HUES6 (cell line): ENCODE data around the gene PDE6A.

Experiments used
- H3K27ac ChIP-seq: 2 replicates; pipeline ENCODE4 v1.7.0; 2013; ENCODE audit warnings: low read depth, mild to moderate bottlenecking, low read length, inconsistent platforms
- H3K27me3 ChIP-seq: 2 replicates; pipeline ENCODE4 v1.6.1; 2013; ENCODE audit warnings: low read length; ENCODE audit not compliant: control insufficient read depth, insufficient read depth
- H3K36me3 ChIP-seq: 2 replicates; pipeline ENCODE4 v1.6.1; 2013; ENCODE audit warnings: low read length; ENCODE audit not compliant: control insufficient read depth, insufficient read depth
- H3K4me1 ChIP-seq: 2 replicates; pipeline ENCODE4 v1.6.1; 2013; ENCODE audit warnings: low read length; ENCODE audit not compliant: control insufficient read depth, insufficient read depth
- H3K4me3 ChIP-seq: 2 replicates; pipeline ENCODE4 v1.5.1; 2013; ENCODE audit warnings: low read depth, low read length
- H3K9ac ChIP-seq: one replicate; pipeline ENCODE4 v1.6.1; 2013; ENCODE audit warnings: mild to moderate bottlenecking, low read length
- H3K9me3 ChIP-seq: 2 replicates; pipeline ENCODE4 v1.6.1; 2013; ENCODE audit warnings: low read depth, low read length; ENCODE audit not compliant: control insufficient read depth, insufficient read depth

The PDE6A gene

GRCh38 chr5:149834246-149834855 lies 110.2 kb downstream of the PDE6A start:
- Histone ChIP-seq H3K4me3 (no peak overlapping the region), H3K9me3 (no peaks in the 10 kb centered on the region), H3K4me1 (no peaks in the 10 kb centered on the region), H3K27me3 (no peaks in the 10 kb centered on the region), H3K9ac (no peak overlapping the region), H3K36me3 (peaks cover 27% of the 10 kb centered on the region; the same call in 1 of the 2 replicates), H3K27ac (no peak overlapping the region)

GRCh38 chr5:149833116-149833827 lies 111.3 kb downstream of the PDE6A start:
- no peak overlapping the region for H3K4me3 ChIP-seq
- no peaks in the 10 kb centered on the region for H3K9me3 ChIP-seq
- H3K27me3 ChIP-seq, result no peaks in the 10 kb centered on the region
- H3K36me3 ChIP-seq, result peaks cover 24% of the 10 kb centered on the region; the same call in 1 of the 2 replicates
- no peak overlapping the region for H3K9ac ChIP-seq
- no peak overlapping the region for H3K27ac ChIP-seq
- H3K4me1 ChIP-seq, result no peaks in the 10 kb centered on the region; the same call in 1 of the 2 replicates

GRCh38 chr5:149832636-149833035 lies 112.0 kb downstream of the PDE6A start:
- H3K4me1 ChIP-seq, result no peaks in the 10 kb centered on the region; the same call in 1 of the 2 replicates
- H3K36me3 ChIP-seq, result peaks cover 24% of the 10 kb centered on the region; the same call in 1 of the 2 replicates
- no peaks in the 10 kb centered on the region for H3K9me3 ChIP-seq
- H3K9ac ChIP-seq, result no peak overlapping the region
- no peak overlapping the region for H3K27ac ChIP-seq
- no peak overlapping the region for H3K4me3 ChIP-seq
- no peaks in the 10 kb centered on the region for H3K27me3 ChIP-seq

- H3K9ac ChIP-seq, result no peak overlapping the region
- H3K36me3 ChIP-seq, result peaks cover 25% of the 10 kb centered on the region
- H3K27ac ChIP-seq, result no peak overlapping the region
- no peaks in the 10 kb centered on the region for H3K27me3 ChIP-seq
- no peaks in the 10 kb centered on the region for H3K9me3 ChIP-seq
- H3K4me3 ChIP-seq, result no peak overlapping the region
- no peaks in the 10 kb centered on the region; the same call in 1 of the 2 replicates for H3K4me1 ChIP-seq
Observed at GRCh38 chr5:149831492-149831891, 113.1 kb downstream of the PDE6A start.

- Histone ChIP-seq H3K4me3 (no peak overlapping the region), H3K9me3 (no peaks in the 10 kb centered on the region), H3K36me3 (peaks cover 22% of the 10 kb centered on the region), H3K4me1 (no peaks in the 10 kb centered on the region; the same call in 1 of the 2 replicates), H3K27me3 (no peaks in the 10 kb centered on the region), H3K27ac (no peak overlapping the region), H3K9ac (no peak overlapping the region)
Observed at GRCh38 chr5:149830579-149830978, 114.0 kb downstream of the PDE6A start.

- no peaks in the 10 kb centered on the region; the same call in 1 of the 2 replicates for H3K4me1 ChIP-seq
- H3K4me3 ChIP-seq, result no peak overlapping the region
- peaks cover 16% of the 10 kb centered on the region for H3K36me3 ChIP-seq
- no peaks in the 10 kb centered on the region for H3K27me3 ChIP-seq
- no peaks in the 10 kb centered on the region for H3K9me3 ChIP-seq
- no peak overlapping the region for H3K9ac ChIP-seq
- no peak overlapping the region for H3K27ac ChIP-seq
Observed at GRCh38 chr5:149829954-149830353, 114.6 kb downstream of the PDE6A start.

- Histone ChIP-seq H3K4me3 (no peak overlapping the region), H3K9me3 (no peaks in the 10 kb centered on the region), H3K27ac (no peak overlapping the region)
Observed at GRCh38 chr5:149828161-149829011, 116.2 kb downstream of the PDE6A start.

GRCh38 chr5:149827546-149827945 lies 117.0 kb downstream of the PDE6A start:
- peaks cover 6% of the 10 kb centered on the region for H3K4me1 ChIP-seq
- H3K4me3 ChIP-seq, result no peak overlapping the region
- peaks cover 11% of the 10 kb centered on the region for H3K36me3 ChIP-seq
- no peak overlapping the region for H3K9ac ChIP-seq
- H3K27ac ChIP-seq, result no peak overlapping the region
- H3K27me3 ChIP-seq, result no peaks in the 10 kb centered on the region
- no peaks in the 10 kb centered on the region for H3K9me3 ChIP-seq

More at GRCh38 chr5:149828161-149829011, 116.2 kb downstream of the PDE6A start:
- H3K4me1 ChIP-seq, result no peaks in the 10 kb centered on the region; the same call in 1 of the 2 replicates
- H3K36me3 ChIP-seq, result peaks cover 16% of the 10 kb centered on the region
- no peak overlapping the region for H3K9ac ChIP-seq
- no peaks in the 10 kb centered on the region for H3K27me3 ChIP-seq

- Histone ChIP-seq H3K9me3 (no peaks in the 10 kb centered on the region), H3K9ac (no peak overlapping the region), H3K4me3 (no peak overlapping the region), H3K27ac (no peak overlapping the region), H3K36me3 (peaks cover 9% of the 10 kb centered on the region), H3K27me3 (no peaks in the 10 kb centered on the region), H3K4me1 (peaks cover 10% of the 10 kb centered on the region)
Observed at GRCh38 chr5:149827086-149827485, 117.5 kb downstream of the PDE6A start.

GRCh38 chr5:149826574-149826973 lies 118.0 kb downstream of the PDE6A start:
- no peak overlapping the region for H3K4me3 ChIP-seq
- peaks cover 10% of the 10 kb centered on the region for H3K4me1 ChIP-seq
- H3K9me3 ChIP-seq, result no peaks in the 10 kb centered on the region
- no peak overlapping the region for H3K9ac ChIP-seq
- no peak overlapping the region for H3K27ac ChIP-seq
- H3K36me3 ChIP-seq, result peaks cover 9% of the 10 kb centered on the region
- H3K27me3 ChIP-seq, result no peaks in the 10 kb centered on the region
